Liver (tissue), 9 donors: ENCODE data around the gene EMC1. TPM values are rescaled to one million over a fixed set of nuclear protein-coding genes. Genes with fewer than 3 reads are reported as not detected.

Experiments used
- DNase-seq: peaks from one replicate; pipeline ENCODE4 v3.0.0-alpha.2; 2017; ENCODE audit warnings: low spot score
- H3K27ac ChIP-seq, 2 donors: one replicate each; pipeline ENCODE4 v1.7.0; 2013; ENCODE audit warnings: inconsistent platforms in 2 of 2, low read length in 2 of 2, control low read depth in 1 of 2, low read depth in 1 of 2, mild to moderate bottlenecking in 1 of 2
- H3K27me3 ChIP-seq, 4 donors: one replicate each; pipeline versions ENCODE4 v1.6.1 to v1.7.0; 2013; ENCODE audit warnings: low read length in 3 of 4, inconsistent platforms in 1 of 4, mild to moderate bottlenecking in 1 of 4, moderate library complexity in 1 of 4; ENCODE audit not compliant: control insufficient read depth in 4 of 4, insufficient read depth in 4 of 4
- H3K36me3 ChIP-seq, 4 donors: one replicate each; pipeline versions ENCODE4 v1.6.1 to v1.7.0; 2013; ENCODE audit warnings: low read length in 3 of 4, mild to moderate bottlenecking in 3 of 4, low read depth in 1 of 4, moderate library complexity in 1 of 4; ENCODE audit not compliant: control insufficient read depth in 4 of 4, insufficient read depth in 3 of 4
- H3K4me1 ChIP-seq, 4 donors: one replicate each; pipeline versions ENCODE4 v1.6.1 to v1.7.0; 2013; ENCODE audit warnings: low read length in 3 of 4, mild to moderate bottlenecking in 3 of 4, moderate library complexity in 1 of 4; ENCODE audit not compliant: control insufficient read depth in 4 of 4, insufficient read depth in 4 of 4
- H3K4me3 ChIP-seq, 3 donors: one replicate each; pipeline versions ENCODE4 v1.6.1 to v1.7.0; 2013; ENCODE audit warnings: low read length in 3 of 3, control low read depth in 1 of 3, low read depth in 1 of 3, mild to moderate bottlenecking in 1 of 3
- H3K9ac ChIP-seq, 2 donors: one replicate each; pipeline ENCODE4 v1.7.0; 2013; ENCODE audit warnings: low read length in 2 of 2, mild to moderate bottlenecking in 2 of 2, moderate library complexity in 2 of 2, control low read depth in 1 of 2, low read depth in 1 of 2
- H3K9me3 ChIP-seq, 4 donors: one replicate each; pipeline versions ENCODE4 v1.6.1 to v1.7.0; 2013; ENCODE audit warnings: low read length in 3 of 4; ENCODE audit not compliant: control insufficient read depth in 4 of 4
- ATF3 ChIP-seq: IDR thresholded peaks from 2 replicates; pipeline ENCODE4 v1.6.1; 2016; ENCODE audit warnings: antibody characterized with exemption
- FOXA2 ChIP-seq: IDR thresholded peaks from 2 replicates; pipeline ENCODE4 v1.6.1; 2016; ENCODE audit warnings: antibody characterized with exemption
- HNF4G ChIP-seq: IDR thresholded peaks from 2 replicates; pipeline ENCODE4 v1.6.1; 2016; ENCODE audit warnings: antibody characterized with exemption
- JUND ChIP-seq, 2 donors: IDR thresholded peaks; 2 replicates each; pipeline ENCODE4 v1.6.1; 2016; ENCODE audit warnings: antibody characterized with exemption in 2 of 2
- MAX ChIP-seq: IDR thresholded peaks from 2 replicates; pipeline ENCODE4 v1.6.1; 2016; ENCODE audit warnings: antibody characterized with exemption
- RAD21 ChIP-seq, 2 donors: IDR thresholded peaks; 2 replicates each; pipeline ENCODE4 v1.6.1; 2016; ENCODE audit warnings: antibody characterized with exemption in 2 of 2, mild to moderate bottlenecking in 2 of 2
- RXRA ChIP-seq, 2 donors: IDR thresholded peaks; 2 replicates each; pipeline ENCODE4 v1.6.1; 2017 to 2018; ENCODE audit warnings: antibody characterized with exemption in 2 of 2, mild to moderate bottlenecking in 1 of 2
- SP1 ChIP-seq: IDR thresholded peaks from 2 replicates; pipeline ENCODE4 v1.6.1; 2018; ENCODE audit warnings: antibody characterized with exemption, mild to moderate bottlenecking
- TAF1 ChIP-seq: conservative IDR thresholded peaks from 2 replicates; pipeline ENCODE4 v1.6.1; 2016; ENCODE audit warnings: antibody characterized with exemption, mild to moderate bottlenecking
- WGBS: extraction: QIAGEN DNeasy Blood & Tissue Kit; methylation state at CpG from one replicate; pipeline ENCODE4 v1.1.7; 2013; 5-methylcytosine and 5-hydroxymethylcytosine counted together
- polyA plus RNA-seq, 2 donors: library from polyadenylated mRNA; stranded (reverse) in 1 of 2; unstranded in 1 of 2; fragments of 200-250 nt in 1 of 2; fragments of >200 nt in 1 of 2; fragmentation: Nextera tagmentation in 1 of 2; extraction: Ambion mirVana in 1 of 2; gene quantifications; one replicate each; pipeline versions ENCODE4 v1.2.1 to v1.2.3, GENCODE V29; 2013 to 2015
- total RNA-seq, 2 donors: library from RNA; depleted of rRNA; stranded (reverse); fragments of >200 nt; gene quantifications; one replicate each; pipeline ENCODE4 v1.2.3, GENCODE V29; 2014
- TF ChIP-seq, protein P1 (sequence below): IDR thresholded peaks from 2 replicates; pipeline ENCODE4 v1.6.1; 2016; ENCODE audit warnings: antibody characterized with exemption
- TF ChIP-seq, protein P2 (sequence below): fragments of 150-350 bp; IDR thresholded peaks from 2 replicates; pipeline ENCODE4 v1.5.1; 2017; ENCODE audit warnings: improper control_type of control experiment, low read depth, low read length; ENCODE audit not compliant: missing input control
- TF ChIP-seq, protein P3 (sequence below): IDR thresholded peaks from 2 replicates; pipeline ENCODE4 v1.6.1; 2016; ENCODE audit warnings: antibody characterized with exemption, mild to moderate bottlenecking
- donor health status: healthy.
- donor health status: healthy.
- donor health status: healthy.
- donor health status: healthy.
- donor health status: healthy.

The EMC1 gene
- total and polyA plus RNA-seq, 4 donors: 8.0 to 33.6 (median 14.8) TPM

- no peak overlapping the region for H3K27ac ChIP-seq
- no peaks in the 10 kb centered on the region for H3K9me3 ChIP-seq
- H3K27me3 ChIP-seq: no peaks in the 10 kb centered on the region
- DNase-seq: no peak
- no peak overlapping the region for H3K4me3 ChIP-seq
- TF ChIP-seq MAX (no peak), TAF1 (no peak), RAD21 (IDR thresholded peaks at IDR 0.05) (no peak), SP1 (no peak), FOXA2 (no peak), ATF3 (no peak), JUND (IDR thresholded peaks at IDR 0.05) (no peak), HNF4G (no peak)
- TF ChIP-seq, protein P1, sequence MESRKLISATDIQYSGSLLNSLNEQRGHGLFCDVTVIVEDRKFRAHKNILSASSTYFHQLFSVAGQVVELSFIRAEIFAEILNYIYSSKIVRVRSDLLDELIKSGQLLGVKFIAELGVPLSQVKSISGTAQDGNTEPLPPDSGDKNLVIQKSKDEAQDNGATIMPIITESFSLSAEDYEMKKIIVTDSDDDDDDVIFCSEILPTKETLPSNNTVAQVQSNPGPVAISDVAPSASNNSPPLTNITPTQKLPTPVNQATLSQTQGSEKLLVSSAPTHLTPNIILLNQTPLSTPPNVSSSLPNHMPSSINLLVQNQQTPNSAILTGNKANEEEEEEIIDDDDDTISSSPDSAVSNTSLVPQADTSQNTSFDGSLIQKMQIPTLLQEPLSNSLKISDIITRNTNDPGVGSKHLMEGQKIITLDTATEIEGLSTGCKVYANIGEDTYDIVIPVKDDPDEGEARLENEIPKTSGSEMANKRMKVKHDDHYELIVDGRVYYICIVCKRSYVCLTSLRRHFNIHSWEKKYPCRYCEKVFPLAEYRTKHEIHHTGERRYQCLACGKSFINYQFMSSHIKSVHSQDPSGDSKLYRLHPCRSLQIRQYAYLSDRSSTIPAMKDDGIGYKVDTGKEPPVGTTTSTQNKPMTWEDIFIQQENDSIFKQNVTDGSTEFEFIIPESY: no peak
- TF ChIP-seq, protein P2, sequence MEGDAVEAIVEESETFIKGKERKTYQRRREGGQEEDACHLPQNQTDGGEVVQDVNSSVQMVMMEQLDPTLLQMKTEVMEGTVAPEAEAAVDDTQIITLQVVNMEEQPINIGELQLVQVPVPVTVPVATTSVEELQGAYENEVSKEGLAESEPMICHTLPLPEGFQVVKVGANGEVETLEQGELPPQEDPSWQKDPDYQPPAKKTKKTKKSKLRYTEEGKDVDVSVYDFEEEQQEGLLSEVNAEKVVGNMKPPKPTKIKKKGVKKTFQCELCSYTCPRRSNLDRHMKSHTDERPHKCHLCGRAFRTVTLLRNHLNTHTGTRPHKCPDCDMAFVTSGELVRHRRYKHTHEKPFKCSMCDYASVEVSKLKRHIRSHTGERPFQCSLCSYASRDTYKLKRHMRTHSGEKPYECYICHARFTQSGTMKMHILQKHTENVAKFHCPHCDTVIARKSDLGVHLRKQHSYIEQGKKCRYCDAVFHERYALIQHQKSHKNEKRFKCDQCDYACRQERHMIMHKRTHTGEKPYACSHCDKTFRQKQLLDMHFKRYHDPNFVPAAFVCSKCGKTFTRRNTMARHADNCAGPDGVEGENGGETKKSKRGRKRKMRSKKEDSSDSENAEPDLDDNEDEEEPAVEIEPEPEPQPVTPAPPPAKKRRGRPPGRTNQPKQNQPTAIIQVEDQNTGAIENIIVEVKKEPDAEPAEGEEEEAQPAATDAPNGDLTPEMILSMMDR: no peak
- TF ChIP-seq, protein P3, sequence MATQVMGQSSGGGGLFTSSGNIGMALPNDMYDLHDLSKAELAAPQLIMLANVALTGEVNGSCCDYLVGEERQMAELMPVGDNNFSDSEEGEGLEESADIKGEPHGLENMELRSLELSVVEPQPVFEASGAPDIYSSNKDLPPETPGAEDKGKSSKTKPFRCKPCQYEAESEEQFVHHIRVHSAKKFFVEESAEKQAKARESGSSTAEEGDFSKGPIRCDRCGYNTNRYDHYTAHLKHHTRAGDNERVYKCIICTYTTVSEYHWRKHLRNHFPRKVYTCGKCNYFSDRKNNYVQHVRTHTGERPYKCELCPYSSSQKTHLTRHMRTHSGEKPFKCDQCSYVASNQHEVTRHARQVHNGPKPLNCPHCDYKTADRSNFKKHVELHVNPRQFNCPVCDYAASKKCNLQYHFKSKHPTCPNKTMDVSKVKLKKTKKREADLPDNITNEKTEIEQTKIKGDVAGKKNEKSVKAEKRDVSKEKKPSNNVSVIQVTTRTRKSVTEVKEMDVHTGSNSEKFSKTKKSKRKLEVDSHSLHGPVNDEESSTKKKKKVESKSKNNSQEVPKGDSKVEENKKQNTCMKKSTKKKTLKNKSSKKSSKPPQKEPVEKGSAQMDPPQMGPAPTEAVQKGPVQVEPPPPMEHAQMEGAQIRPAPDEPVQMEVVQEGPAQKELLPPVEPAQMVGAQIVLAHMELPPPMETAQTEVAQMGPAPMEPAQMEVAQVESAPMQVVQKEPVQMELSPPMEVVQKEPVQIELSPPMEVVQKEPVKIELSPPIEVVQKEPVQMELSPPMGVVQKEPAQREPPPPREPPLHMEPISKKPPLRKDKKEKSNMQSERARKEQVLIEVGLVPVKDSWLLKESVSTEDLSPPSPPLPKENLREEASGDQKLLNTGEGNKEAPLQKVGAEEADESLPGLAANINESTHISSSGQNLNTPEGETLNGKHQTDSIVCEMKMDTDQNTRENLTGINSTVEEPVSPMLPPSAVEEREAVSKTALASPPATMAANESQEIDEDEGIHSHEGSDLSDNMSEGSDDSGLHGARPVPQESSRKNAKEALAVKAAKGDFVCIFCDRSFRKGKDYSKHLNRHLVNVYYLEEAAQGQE: no peak
- H3K9ac ChIP-seq: no peak overlapping the region
- WGBS: 96% methylated on average over 1 of the region's 1 CpG
- peaks cover 2 to 27% (median 18%) of the 10 kb centered on the region in 4 donors for H3K4me1 ChIP-seq
- peaks cover 4 to 22% (median 15%) of the 10 kb centered on the region in 4 donors for H3K36me3 ChIP-seq
Measured at GRCh38 chr1:19213580-19213979, 37.7 kb downstream of the EMC1 start.

- Histone ChIP-seq H3K4me3 (no peak overlapping the region), H3K9me3 (no peaks in the 10 kb centered on the region), H3K27me3 (no peaks in the 10 kb centered on the region), H3K27ac (no peak overlapping the region), H3K9ac (no peak overlapping the region), H3K4me1 (peaks cover 2 to 30% (median 24%) of the 10 kb centered on the region in 4 donors), H3K36me3 (peaks cover 4 to 14% (median 7%) of the 10 kb centered on the region in 4 donors)
- DNase-seq: no peak
- TF ChIP-seq, protein P3: no peak
- TF ChIP-seq RXRA (IDR thresholded peaks at IDR 0.05): no peak
- no peak for TF ChIP-seq TAF1
- no peak for TF ChIP-seq RAD21 (IDR thresholded peaks at IDR 0.05)
- TF ChIP-seq, protein P1: no peak
Measured at GRCh38 chr1:19212167-19212566, 39.2 kb downstream of the EMC1 start.
